A673 (cell line): ENCODE data around the gene PNPLA5. TPM values are rescaled to one million over a fixed set of nuclear protein-coding genes. Genes with fewer than 3 reads are reported as not detected.
"Not testable (repeated sequence)": the region's sequence is repeated elsewhere in the genome, so short reads cannot be mapped to it uniquely, and the experiment has no call there.

ENCODE experiments used
- BruUV-seq: library from RNA; stranded (reverse); fragments of 400-500 nt; replicated peaks from 2 replicates; lab custom pipeline; 2021; lab: Mats Ljungman, UMichigan
- CTCF ChIA-PET: fragments of 300-600 bp; sonication (Branson Sonifier 250); formaldehyde crosslinking; loops from one replicate; lab custom pipeline; 2022; ENCODE audit warnings: antibody characterized with exemption; lab: Charles Lee
- POLR2A ChIA-PET: fragments of 300-600 bp; sonication (Branson Sonifier 250); formaldehyde crosslinking; loops from one replicate; lab custom pipeline; 2022; ENCODE audit warnings: antibody characterized with exemption; ENCODE audit not compliant: low non-redundant PET; lab: Charles Lee
- DNase-seq: peaks from one replicate; pipeline ENCODE4 v3.0.0-alpha.2; 2015; ENCODE audit warnings: low spot score
- H3K27ac ChIP-seq: fragments of 200-600 bp; sonication (generic); 2 replicates; pipeline ENCODE4 v1.5.1; 2016; ENCODE audit warnings: mixed run types, low read depth, mild to moderate bottlenecking, mixed read lengths, antibody characterized with exemption, low read length; ENCODE audit not compliant: poor library complexity, severe bottlenecking
- H3K27me3 ChIP-seq: fragments of 200-600 bp; sonication (generic); replicated peaks from 2 replicates; pipeline ENCODE4 v1.6.1; 2017; ENCODE audit warnings: mixed run types, low read depth, mild to moderate bottlenecking, mixed read lengths, antibody characterized with exemption, low read length; ENCODE audit not compliant: insufficient read depth, poor library complexity
- H3K36me3 ChIP-seq: fragments of 200-600 bp; sonication (generic); 2 replicates; pipeline ENCODE4 v1.6.1; 2016; ENCODE audit warnings: mixed run types, mild to moderate bottlenecking, mixed read lengths, antibody characterized with exemption, low read length; ENCODE audit not compliant: insufficient read depth, poor library complexity, severe bottlenecking
- H3K4me1 ChIP-seq: fragments of 200-600 bp; sonication (generic); 2 replicates; pipeline ENCODE4 v1.6.1; 2017; ENCODE audit warnings: mixed run types, mild to moderate bottlenecking, mixed read lengths, antibody characterized with exemption, low read length; ENCODE audit not compliant: insufficient read depth, poor library complexity, severe bottlenecking
- H3K4me3 ChIP-seq: fragments of 200-600 bp; sonication (generic); 2 replicates; pipeline ENCODE4 v1.5.1; 2016; ENCODE audit warnings: low read depth, mixed run types, mild to moderate bottlenecking, mixed read lengths, low read length; ENCODE audit not compliant: poor library complexity, severe bottlenecking
- H3K9me3 ChIP-seq: fragments of 200-600 bp; sonication (generic); 2 replicates; pipeline ENCODE4 v1.6.1; 2016; ENCODE audit warnings: mixed run types, low read depth, mild to moderate bottlenecking, mixed read lengths, antibody characterized with exemption, low read length; ENCODE audit not compliant: poor library complexity, severe bottlenecking
- CTCF ChIP-seq: fragments of 300-800, 200-600 bp; sonication (generic); conservative IDR thresholded peaks from 2 replicates; pipeline ENCODE4 v1.5.1; 2017; ENCODE audit warnings: low read depth, mild to moderate bottlenecking, antibody characterized with exemption, low read length, moderate library complexity, mixed read lengths
- EZH2 ChIP-seq: fragments of 200-600 bp; sonication (generic); IDR thresholded peaks from 2 replicates; pipeline ENCODE4 v1.6.1; 2017; ENCODE audit warnings: borderline replicate concordance, low read depth, mild to moderate bottlenecking, mixed read lengths, antibody characterized with exemption, low read length; ENCODE audit not compliant: poor library complexity, severe bottlenecking
- intact Hi-C: fragments of 100-400 bp; cut with micrococcal nuclease; formaldehyde crosslinking; loops from one replicate; pipeline ENCODE4 v1.10.0; 2022; ENCODE audit not compliant: unreplicated experiment
- total RNA-seq: library from RNA; stranded (reverse); gene quantifications from 2 replicates; pipeline ENCODE4 v1.2.3, GENCODE V29; 2021

Gene PNPLA5
- total RNA-seq, 1 experiment from 2014 or later = not detected

GRCh38 chr22:43904412-43904811, 12.6 kb upstream of the PNPLA5 start:
- peak; percentile 41 for TF ChIP-seq CTCF
- BruUV-seq, H3K9me3 ChIP-seq, H3K4me1 ChIP-seq, intact Hi-C loops, H3K27me3 ChIP-seq, H3K27ac ChIP-seq, POLR2A ChIA-PET, DNase-seq, H3K4me3 ChIP-seq, H3K36me3 ChIP-seq: not testable (repeated sequence)
- CTCF ChIA-PET = interaction anchor here (0.5 kb wide), 1 partner anchor 608 kb away, joined by 3 read pairs; no protein-coding TSS in a partner anchor

GRCh38 chr22:43903033-43903432, 11.2 kb upstream of the PNPLA5 start:
- CTCF ChIA-PET = interaction anchor here (0.6 to 0.7 kb wide), 2 partner anchors 20 to 86 kb away, joined by 3 to 5 read pairs; no protein-coding TSS in a partner anchor
- BruUV-seq, H3K36me3 ChIP-seq, DNase-seq, H3K4me1 ChIP-seq, H3K4me3 ChIP-seq, intact Hi-C loops, H3K27ac ChIP-seq, H3K27me3 ChIP-seq, H3K9me3 ChIP-seq: not testable (repeated sequence)
- POLR2A ChIA-PET = interaction anchor here (0.6 kb wide), 1 partner anchor 30 kb away, joined by 6 read pairs; no protein-coding TSS in a partner anchor

- BruUV-seq = no TSS peak
- Histone ChIP-seq H3K9me3 (no peaks in the 10 kb centered on the region), H3K36me3 (no peaks in the 10 kb centered on the region), H3K4me3 (no peak overlapping the region), H3K27me3 (peaks cover 3% of the 10 kb centered on the region), H3K4me1 (no peaks in the 10 kb centered on the region), H3K27ac (no peak overlapping the region)
- CTCF ChIA-PET = interaction anchor here (0.5 kb wide), 1 partner anchor 511 kb away, joined by 9 read pairs; no protein-coding TSS in a partner anchor
- TF ChIP-seq EZH2 (no peak), CTCF (no peak)
- intact Hi-C loops = no loop called here
- no peak for DNase-seq
- POLR2A ChIA-PET = no interaction called here
Measured at GRCh38 chr22:43901976-43902643, 10.3 kb upstream of the PNPLA5 start.
